GM10266 (cell line): Measurements from ENCODE around the gene RNU6-7.

Experiments
- DNase-seq: peaks from one replicate; pipeline ENCODE4 v3.0.0; 2012; ENCODE audit errors: extremely low spot score
- CTCF ChIP-seq: IDR thresholded peaks from 2 replicates; pipeline ENCODE4 v1.5.1; 2012; ENCODE audit warnings: mild to moderate bottlenecking, low read depth; ENCODE audit not compliant: control insufficient read depth, insufficient read depth; ENCODE audit errors: missing control alignments

The RNU6-7 gene

GRCh38 chr14:32205554-32205953 lies 3.7 kb downstream of the RNU6-7 start:
- no peak for TF ChIP-seq CTCF
- no peak for DNase-seq

GRCh38 chr14:32205984-32206383 lies 4.1 kb downstream of the RNU6-7 start:
- no peak for DNase-seq
- TF ChIP-seq CTCF, result no peak

- no peak for DNase-seq
- TF ChIP-seq CTCF, result no peak
Observed at GRCh38 chr14:32206552-32206951, 4.7 kb downstream of the RNU6-7 start.

- no peak for TF ChIP-seq CTCF
- no peak for DNase-seq
Observed at GRCh38 chr14:32208490-32208889, 6.6 kb downstream of the RNU6-7 start.

DNA sequence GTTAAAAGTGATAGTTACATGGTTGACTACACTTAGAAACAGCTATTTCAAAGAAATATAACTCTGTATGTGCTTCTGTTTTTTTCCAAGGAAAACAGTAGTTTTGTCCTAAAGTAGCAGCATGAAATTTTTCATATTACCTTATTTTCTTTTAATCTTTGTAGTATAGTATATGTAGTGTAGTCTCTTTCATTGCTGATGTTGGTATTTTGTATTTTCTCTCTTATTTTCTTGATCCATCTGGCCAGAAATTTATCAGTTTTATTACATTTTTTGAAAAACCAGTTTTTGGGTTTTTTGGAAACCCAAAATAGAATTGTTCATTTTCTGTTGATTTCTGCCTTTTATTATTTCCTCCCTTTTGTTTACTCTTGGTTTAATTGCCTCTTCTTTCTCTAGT lies 7.6 kb downstream of the RNU6-7 start:
- no peak for TF ChIP-seq CTCF

GRCh38 chr14:32211068-32211404 lies 9.2 kb downstream of the RNU6-7 start:
- DNase-seq, result no peak

More for the DNA sequence above, 7.6 kb downstream of the RNU6-7 start:
- DNase-seq, result no peak

DNA sequence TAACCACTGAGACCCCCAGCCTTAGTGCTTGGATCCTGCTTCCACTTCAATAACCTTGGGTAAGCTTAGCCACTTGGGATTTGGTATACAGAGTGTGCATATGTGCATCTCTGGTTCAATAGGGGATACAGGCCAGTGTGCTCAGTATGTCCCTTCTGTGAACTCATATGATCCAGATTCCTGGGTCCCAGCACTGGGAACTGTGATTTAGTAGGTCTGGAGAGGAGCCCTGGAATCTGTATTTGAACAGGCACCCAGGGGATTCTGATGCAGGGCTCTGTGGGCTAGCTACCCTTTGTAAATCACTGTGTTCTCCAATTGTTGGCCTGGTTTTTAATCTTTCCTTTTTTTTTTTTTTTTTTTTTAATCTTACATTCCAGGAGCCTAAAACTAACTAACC lies 11.0 kb downstream of the RNU6-7 start:
- DNase-seq, result no peak
- TF ChIP-seq CTCF, result no peak

More at GRCh38 chr14:32211068-32211404, 9.2 kb downstream of the RNU6-7 start:
- no peak for TF ChIP-seq CTCF

DNA sequence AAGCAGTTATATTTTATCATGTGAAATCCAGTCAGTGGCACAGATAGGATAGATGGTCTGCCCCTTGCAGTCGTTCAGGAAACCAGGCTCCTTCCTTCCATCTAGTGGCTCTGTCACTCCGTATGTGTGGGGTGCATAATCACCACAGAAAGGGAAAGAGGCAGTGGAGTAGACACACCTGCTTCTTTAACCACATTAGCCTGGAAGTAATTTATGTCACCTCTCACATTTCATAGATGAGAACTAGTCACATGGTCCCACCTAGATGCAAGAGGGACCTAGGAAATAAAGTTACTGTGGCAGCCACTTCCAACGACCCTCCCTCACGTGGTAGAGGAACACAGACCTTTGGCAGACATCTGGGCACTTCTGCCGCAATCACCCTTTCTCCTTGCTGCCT lies 15.5 kb downstream of the RNU6-7 start:
- TF ChIP-seq CTCF, result no peak
- no peak for DNase-seq
